Bladder microvascular endothelial cell (primary cell): Measurements from ENCODE around the gene UCMA. TPM values are rescaled to one million over a fixed set of nuclear protein-coding genes. Genes with fewer than 3 reads are reported as not detected.

Experiments
- total RNA-seq: library from RNA; depleted of rRNA; stranded (reverse); fragments of >200 nt; gene quantifications from 2 replicates; pipeline ENCODE4 v1.2.3, GENCODE V29; 2014

UCMA gene, protein sequence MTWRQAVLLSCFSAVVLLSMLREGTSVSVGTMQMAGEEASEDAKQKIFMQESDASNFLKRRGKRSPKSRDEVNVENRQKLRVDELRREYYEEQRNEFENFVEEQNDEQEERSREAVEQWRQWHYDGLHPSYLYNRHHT
- not detected in 2 replicates for total RNA-seq

DNA sequence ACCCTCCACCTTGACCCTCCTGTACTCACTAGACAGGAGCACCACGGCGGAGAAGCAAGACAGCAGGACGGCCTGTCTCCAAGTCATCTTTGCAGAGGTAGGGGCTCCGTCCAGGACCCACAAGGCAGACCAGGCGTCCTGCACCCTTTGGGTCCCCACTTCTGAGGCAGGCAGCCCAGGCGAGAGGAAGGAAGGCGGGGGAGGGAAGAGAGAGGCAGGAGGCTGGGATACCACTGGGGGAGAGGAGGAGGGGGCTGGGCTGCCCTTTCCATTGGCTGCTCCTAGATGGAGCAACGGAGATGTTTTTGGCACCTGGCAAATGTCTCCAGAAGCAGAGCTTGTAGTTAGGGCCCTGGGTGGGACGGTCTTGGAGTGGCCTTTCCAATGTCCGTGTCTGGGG is at the start of gene UCMA:
UCMA (minus strand) TSS at position 203 of the 400 bp plus-strand sequence; CDS start at position 87, 116 bp downstream.

Other genes starting within 250 kb of the UCMA start
- 1.5 and 4.8 TPM in 2 replicates for gene CCDC3, start 232.7 kb downstream of the UCMA start, total RNA-seq
- 87.9 and 175 TPM in 2 replicates for gene OPTN, start 134.2 kb downstream of the UCMA start, total RNA-seq
- 14.2 and 18.1 TPM in 2 replicates for gene MCM10, start 72.8 kb downstream of the UCMA start, total RNA-seq
- 5.2 and 6.9 TPM in 2 replicates for gene PHYH, start 65.7 kb upstream of the UCMA start, total RNA-seq
- 26.7 and 43.6 TPM in 2 replicates for gene SEPHS1, start 113.9 kb upstream of the UCMA start, total RNA-seq